CD4-positive, alpha-beta T cell treated with Interleukin-2 at 100 ng/mL for 4 hours (primary cell): ENCODE measurements around the gene OCLN.
"Not testable (repeated sequence)": the region's sequence is repeated elsewhere in the genome, so short reads cannot be mapped to it uniquely, and the experiment has no call there.

Source experiments
- DNase-seq: peaks from one replicate; pipeline ENCODE4 v3.0.0-alpha.2; 2020; ENCODE audit warnings: low spot score

The OCLN gene

GRCh38 chr5:69491838-69492390 lies 676 bp upstream of the OCLN start:
- DNase-seq = no peak

DNA sequence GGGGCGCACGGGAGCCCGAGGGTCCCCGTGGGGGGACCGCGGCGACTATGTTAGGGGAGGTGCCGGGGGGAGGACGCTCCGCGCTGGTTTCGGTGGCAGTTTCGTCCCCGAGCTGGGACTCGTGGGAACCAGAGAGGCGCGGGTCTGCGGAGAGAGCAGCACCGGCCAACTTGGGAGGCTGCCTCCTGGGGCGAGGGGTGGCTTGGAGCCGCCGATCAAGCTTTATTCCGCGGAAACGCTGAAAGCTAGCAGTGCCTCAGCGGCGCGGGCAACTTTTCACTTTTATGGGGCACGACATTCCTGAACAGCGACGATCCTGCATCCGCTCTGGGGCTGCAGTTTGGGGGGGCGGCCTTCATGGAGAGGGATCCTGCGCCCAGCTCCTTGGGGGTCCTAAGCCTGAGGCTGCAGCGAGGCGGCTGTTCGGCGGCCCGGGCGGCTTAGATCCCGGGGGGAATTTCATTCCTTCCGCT lies 369 bp downstream of the OCLN start:
- DNase-seq = no peak

GRCh38 chr5:69493396-69494133 lies 975 bp downstream of the OCLN start:
- DNase-seq = no peak

DNA sequence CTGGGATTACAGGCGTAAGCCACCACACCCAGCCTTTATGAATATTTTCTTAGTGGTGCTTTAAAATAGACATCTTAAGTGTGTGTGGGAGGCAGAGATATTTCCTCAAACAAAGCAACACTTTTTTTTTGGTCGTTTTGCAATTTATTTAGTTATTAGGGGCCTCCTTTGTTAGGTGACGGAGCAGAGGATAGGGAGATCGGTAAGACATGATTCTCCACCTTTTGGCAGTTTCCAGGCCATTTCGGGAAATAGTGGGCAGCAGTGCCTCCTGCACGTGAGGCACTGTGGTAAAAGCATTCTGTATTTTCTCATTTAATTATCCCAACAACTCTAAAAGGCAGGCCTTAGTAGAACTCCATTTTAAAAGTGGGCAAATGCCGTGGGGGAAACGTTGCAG lies 1.9 kb downstream of the OCLN start:
- DNase-seq = no peak

- DNase-seq = no peak
Observed at GRCh38 chr5:69497006-69497520, 4.5 kb downstream of the OCLN start.

DNA sequence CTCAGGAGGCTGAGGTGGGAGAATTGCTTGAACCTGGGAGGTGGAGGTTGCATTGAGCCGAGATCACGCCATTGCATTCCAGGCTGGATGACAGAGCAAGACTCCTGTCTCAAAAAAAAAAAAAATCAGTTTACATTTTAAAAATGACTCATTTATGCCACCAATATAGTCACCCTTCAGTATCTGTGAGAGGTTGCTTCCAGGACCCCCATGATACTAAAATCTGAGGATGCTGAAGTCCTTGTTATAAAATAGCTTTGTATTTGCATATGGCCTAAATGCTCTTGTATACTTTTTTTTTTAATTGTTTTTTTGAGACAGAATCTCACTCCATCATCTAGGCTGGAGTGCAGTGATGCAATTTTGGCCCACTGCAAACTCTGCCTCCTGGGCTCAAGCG lies 5.8 kb downstream of the OCLN start:
- DNase-seq = no peak

DNA sequence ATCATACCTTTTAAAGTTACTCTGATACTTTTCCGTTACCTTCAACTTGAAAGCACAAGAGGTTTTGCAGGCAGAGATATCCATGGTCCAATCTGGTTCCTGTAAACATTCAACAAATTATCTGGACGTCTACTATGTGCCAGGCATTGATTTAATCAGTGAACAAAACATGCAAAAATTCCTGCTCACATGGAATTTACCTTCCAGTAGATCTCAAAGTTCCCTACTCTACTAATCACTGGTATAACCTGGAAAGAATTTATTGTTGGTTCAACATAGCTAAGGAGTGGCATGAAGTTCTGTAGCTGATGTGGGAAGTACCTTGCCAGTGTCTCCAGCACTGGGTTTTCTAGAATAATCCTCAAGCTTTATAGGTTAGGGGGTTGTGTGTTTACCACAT lies 9.8 kb downstream of the OCLN start:
- no peak for DNase-seq

- no peak for DNase-seq
Observed at GRCh38 chr5:69502767-69503488, 10.3 kb downstream of the OCLN start.

- no peak for DNase-seq
Observed at GRCh38 chr5:69504036-69504435, 11.4 kb downstream of the OCLN start.

DNA sequence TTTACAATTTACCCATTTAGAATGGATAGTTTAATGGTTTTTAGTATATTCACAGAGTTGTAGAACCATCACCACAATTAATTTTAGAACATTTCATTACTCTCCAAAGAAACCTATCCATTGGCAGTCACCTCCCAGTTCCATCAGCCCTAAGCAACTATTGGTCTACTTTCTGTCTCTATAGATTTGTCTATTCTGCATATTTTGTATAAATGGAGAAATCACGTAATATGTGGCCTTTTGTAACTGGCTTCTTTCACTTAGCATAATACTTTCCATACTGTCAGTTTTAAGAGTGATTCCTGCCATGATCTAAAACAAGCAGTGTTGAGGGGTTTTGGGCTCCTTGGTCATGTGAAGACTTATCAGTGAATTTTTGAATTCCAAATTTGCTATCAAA lies 12.7 kb downstream of the OCLN start:
- DNase-seq = no peak

DNA sequence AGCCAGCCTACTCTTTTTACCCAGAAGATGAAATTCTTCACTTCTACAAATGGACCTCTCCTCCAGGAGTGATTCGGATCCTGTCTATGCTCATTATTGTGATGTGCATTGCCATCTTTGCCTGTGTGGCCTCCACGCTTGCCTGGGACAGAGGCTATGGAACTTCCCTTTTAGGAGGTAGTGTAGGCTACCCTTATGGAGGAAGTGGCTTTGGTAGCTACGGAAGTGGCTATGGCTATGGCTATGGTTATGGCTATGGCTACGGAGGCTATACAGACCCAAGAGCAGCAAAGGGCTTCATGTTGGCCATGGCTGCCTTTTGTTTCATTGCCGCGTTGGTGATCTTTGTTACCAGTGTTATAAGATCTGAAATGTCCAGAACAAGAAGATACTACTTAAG lies 16.6 kb downstream of the OCLN start:
- DNase-seq = no peak

DNA sequence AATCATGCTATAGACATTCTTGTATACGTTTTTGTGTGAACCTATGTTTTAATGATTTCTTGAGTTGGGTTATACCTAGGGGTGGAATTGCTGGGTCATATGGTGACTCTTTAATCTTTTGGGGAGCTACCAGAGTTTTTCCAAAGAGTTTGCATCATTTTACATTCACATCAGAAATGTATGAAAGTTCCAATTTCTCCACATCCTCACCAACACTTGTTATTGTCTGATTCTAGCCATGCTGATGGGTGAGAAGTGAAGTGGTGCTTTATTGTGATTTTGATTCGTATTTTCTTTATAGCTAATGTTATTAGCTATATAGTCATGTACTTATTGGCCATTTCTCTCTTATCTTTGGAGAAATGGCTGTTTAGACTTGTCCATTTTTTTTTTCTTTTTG lies 18.1 kb downstream of the OCLN start:
- DNase-seq = no peak

DNA sequence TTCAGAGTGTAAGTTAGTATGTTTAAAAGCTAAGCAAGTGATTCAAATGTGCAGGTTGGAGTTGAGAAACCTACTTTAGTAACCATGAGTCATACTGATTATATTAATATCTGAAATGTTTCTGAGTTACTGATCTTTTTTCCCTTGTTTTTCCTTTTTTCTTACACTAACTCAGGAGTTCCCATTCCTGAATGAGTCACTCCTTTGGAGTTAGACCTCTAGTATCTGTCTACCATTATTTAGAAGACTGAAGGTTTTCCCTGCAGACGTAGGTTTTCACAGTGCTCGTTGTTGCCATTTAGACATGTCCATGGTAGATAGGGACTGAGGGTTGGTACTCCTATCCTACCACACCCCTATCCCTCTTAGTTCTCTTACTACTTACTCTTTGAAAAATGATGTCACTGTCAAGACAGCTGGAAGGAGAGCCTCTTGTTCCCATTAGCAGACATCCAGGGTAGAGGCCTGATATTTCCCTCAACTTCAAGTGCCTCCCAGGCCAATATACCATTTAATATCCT lies 20.2 kb downstream of the OCLN start:
- DNase-seq = no peak

DNA sequence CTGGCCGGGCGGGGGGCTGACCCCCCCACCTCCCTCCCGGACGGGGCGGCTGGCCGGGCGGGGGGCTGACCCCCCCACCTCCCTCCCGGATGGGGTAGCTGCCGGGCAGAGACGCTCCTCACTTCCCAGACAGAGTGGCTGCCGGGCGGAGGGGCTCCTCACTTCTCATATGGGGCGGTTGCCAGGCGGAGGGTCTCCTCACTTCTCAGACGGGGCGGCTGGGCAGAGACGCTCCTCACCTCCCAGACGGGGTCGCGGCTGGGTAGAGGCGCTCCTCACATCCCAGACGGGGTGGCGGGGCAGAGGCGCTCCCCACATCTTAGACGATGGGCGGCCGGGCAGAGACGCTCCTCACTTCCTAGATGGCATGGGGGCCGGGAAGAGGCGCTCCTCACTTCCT lies 23.0 kb downstream of the OCLN start:
- DNase-seq = not testable (repeated sequence)

DNA sequence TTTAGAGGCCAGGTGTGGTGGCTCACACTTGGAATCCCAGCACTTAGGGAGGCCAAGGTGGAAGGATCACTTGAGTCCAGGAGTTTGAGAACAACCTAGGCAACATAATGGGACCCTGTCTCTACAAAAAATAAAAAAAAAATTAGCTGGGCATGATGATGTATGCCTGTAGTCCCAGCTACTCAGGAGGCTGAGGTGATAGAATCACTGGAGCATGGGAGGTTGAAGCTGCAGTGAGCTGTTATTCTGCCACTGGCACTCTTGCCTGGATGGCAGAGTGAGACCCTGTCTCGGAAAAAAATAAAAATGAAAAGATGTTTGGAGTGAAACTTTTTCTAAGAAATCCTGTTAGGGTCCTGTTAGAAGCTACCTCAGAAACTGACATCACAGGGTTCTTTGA lies 24.2 kb downstream of the OCLN start:
- no peak for DNase-seq

DNA sequence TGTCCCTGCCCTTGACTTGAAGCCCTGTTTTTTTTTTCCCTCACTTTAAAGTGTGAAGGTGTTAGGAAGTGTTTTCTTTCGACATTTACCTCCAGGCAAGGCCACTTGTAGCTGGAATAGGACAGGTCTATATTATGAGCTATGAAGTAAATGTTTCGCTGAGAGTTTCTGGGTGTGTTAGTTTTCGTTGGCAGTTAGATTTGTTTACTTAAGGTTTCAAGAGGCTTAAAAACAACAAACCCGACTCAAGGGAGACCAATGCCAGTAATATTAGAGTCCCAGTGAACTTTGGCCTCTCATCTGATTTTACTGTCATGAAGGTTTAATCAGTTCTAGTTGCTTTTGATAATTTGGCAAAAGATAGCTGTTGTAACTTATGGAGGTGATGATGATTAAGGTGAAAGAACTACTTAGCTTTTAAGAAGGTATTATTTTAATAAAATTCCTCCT lies 25.2 kb downstream of the OCLN start:
- no peak for DNase-seq

DNA sequence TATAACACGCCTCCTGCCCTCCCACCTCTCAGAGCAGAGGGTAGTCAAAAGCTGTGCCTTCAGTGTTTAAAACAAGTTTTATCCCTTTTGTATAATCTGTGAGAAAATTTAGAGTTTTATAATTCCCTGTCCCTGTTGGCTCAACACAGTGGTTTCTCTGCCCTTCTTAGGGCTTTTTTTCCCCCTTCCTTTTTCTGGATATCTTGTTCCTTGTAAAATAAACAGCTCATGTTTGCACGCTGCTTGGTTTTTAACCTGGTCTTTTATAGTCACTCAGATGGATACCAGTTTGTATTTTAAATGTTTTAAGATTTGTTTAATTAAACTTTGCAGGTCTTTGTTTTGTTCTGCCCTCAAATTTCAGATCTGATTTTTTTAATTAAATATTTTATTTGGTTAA lies 26.7 kb downstream of the OCLN start:
- no peak for DNase-seq

DNA sequence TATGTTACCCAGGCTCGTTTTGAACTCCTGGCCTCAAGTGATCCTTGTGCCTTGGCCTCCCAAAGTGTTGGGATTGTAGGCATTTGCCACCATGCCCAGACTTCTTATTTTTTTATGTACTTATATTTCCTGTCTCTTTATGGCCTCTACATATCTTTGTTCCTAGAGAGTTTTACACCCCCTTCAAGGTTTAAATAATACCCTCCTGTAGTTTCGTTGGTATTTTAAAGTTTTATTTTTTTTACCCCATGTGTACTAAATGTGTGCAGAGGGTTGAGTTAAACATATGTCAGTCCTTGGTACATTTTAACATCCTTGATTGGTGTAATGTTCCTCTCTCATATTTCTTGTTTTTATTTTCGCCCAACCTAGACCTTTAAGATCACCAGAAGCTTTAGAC lies 29.4 kb downstream of the OCLN start:
- no peak for DNase-seq

- no peak for DNase-seq
Observed at GRCh38 chr5:69525490-69525889, 32.9 kb downstream of the OCLN start.

GRCh38 chr5:69526660-69527059 lies 34.1 kb downstream of the OCLN start:
- DNase-seq = no peak

- no peak for DNase-seq
Observed at GRCh38 chr5:69527128-69527770, 34.7 kb downstream of the OCLN start.

- no peak for DNase-seq
Observed at GRCh38 chr5:69528035-69528434, 35.4 kb downstream of the OCLN start.
